Adrenal gland (tissue), 12 donors: ENCODE measurements around the gene AKNAD1. TPM values are rescaled to one million over a fixed set of nuclear protein-coding genes. Genes with fewer than 3 reads are reported as not detected.
A peak's percentile ranks its signal among the peaks of the same experiment; 100 is the strongest.

Experiments
- DNase-seq, 7 donors: peaks; one replicate each; pipeline ENCODE4 v3.0.0-alpha.2; 2019 to 2020
- H3K27ac ChIP-seq, 5 donors: fragments of 200-600 bp; sonication (generic) in 4 of 5; 1 replicate in 3 of 5; 2 replicates in 2 of 5; pipeline versions ENCODE4 v1.5.1 to v1.8.0; 2016 to 2020; ENCODE audit warnings: mild to moderate bottlenecking in 1 of 5
- H3K27me3 ChIP-seq: fragments of 200-600 bp; 2 replicates; pipeline ENCODE4 v1.8.0; 2021
- H3K36me3 ChIP-seq, 2 donors: fragments of 200-600 bp; replicated peaks in 1 of 2; 1 replicate in 1 of 2; 2 replicates in 1 of 2; pipeline versions ENCODE4 v1.5.1 to v1.8.0; 2018 to 2022
- H3K4me1 ChIP-seq, 2 donors: fragments of 200-600 bp; replicated peaks in 1 of 2; 1 replicate in 1 of 2; 2 replicates in 1 of 2; pipeline versions ENCODE4 v1.5.1 to v1.8.0; 2018 to 2021
- H3K4me3 ChIP-seq, 4 donors: fragments of 200-600 bp; sonication (generic) in 3 of 4; one replicate each; pipeline ENCODE4 v1.5.1; 2016 to 2018
- H3K9me3 ChIP-seq, 3 donors: fragments of 200-600 bp; sonication (generic) in 1 of 3; replicated peaks in 1 of 3; 1 replicate in 2 of 3; 2 replicates in 1 of 3; pipeline versions ENCODE4 v1.5.1 to v1.8.0; 2016 to 2021
- POLR2A ChIP-seq, 2 donors: fragments of 450-650 bp; IDR thresholded peaks; one replicate each; pipeline ENCODE4 v1.6.1; 2017; ENCODE audit warnings: antibody characterized with exemption in 2 of 2, mild to moderate bottlenecking in 2 of 2, moderate library complexity in 1 of 2
- WGBS, 4 donors: extraction: QIAGEN DNeasy Blood & Tissue Kit in 2 of 4; methylation state at CpG; one replicate each; pipeline versions ENCODE4 v1.1.5 to v1.1.7; 2013 to 2017; 5-methylcytosine and 5-hydroxymethylcytosine counted together
- intact Hi-C, 2 donors: fragments of 100-400 bp; cut with DNase I; formaldehyde crosslinking; loops; one replicate each; pipeline versions ENCODE4 v1.14.1 to v1.15.0; 2022 to 2023
- polyA plus RNA-seq, 3 donors: library from polyadenylated mRNA; stranded (reverse); fragments of 200-250 nt in 2 of 3; fragments of 350-450 nt in 1 of 3; fragmentation: Illumina TruSeq in 1 of 3; extraction: RNeasy Lipid Tissue Mini Kit (QIAGEN cat#74804) in 1 of 3; gene quantifications; one replicate each; pipeline ENCODE4 v1.2.3, GENCODE V29; 2013 to 2014
- total RNA-seq, 9 donors: library from RNA; depleted of rRNA in 4 of 9; stranded (reverse); fragments of >200 nt in 4 of 9; fragments of 120-200 nt in 1 of 9; fragmentation: NEBNext Ultra II Directional in 1 of 9; extraction: Animal tissue kit (Norgen Biotek cat#: 25700) in 1 of 9; gene quantifications; one replicate each; pipeline versions ENCODE4 v1.1.0 to v1.2.4, GENCODE V29; 2013 to 2023
- TF ChIP-seq, protein P1 (sequence below), 6 experiments: fragments of 450-650 bp in 4 of 6; fragments of 200-600 bp in 2 of 6; sonication (generic) in 1 of 6; IDR thresholded peaks; 1 replicate in 5 of 6; 2 replicates in 1 of 6; pipeline versions ENCODE4 v1.5.1 to v1.8.0; 2016 to 2021; ENCODE audit warnings: antibody characterized with exemption in 6 of 6, mild to moderate bottlenecking in 2 of 6, moderate library complexity in 1 of 6
- donor health status: healthy with polysubstance abuse.
- donor health status: Bipolar disorder and iron deficiency.
- donor health status: DM: yes; HTN: yes; CAD: no.
- donor health status: DM: no; HTN: no; CAD: no.
- donor health status: DM: no; HTN: no; CAD: no.
- donor health status: DM: yes; HTN: yes; CAD: no.

Gene AKNAD1
- total and polyA plus RNA-seq, 12 donors: 0.35 to 8.5 (median 1.4) TPM; not detected in 3

DNA sequence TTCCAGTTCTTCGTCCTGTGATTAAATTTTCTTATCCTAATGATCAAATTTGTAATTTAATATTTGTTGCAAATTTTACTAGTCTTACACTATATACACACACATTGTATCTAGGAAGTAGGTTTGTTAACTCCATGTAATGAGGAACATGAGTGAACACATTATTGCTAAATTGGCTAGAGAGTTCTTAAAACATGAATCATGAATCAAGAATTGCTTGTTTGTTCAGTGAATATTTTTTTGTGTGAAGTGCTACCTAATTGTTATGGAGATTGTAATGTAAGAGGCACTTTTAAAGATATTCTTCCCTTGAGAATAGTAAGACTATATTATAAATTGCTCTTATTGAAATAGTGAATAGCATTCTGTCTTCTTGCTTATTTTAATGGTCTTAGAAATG lies 24.5 kb upstream of the AKNAD1 start:
- DNase-seq: no peak
- intact Hi-C loops: no loop called here
- no peaks in the 10 kb centered on the region for H3K27me3 ChIP-seq
- peaks cover 0 to 5% of the 10 kb centered on the region in 2 donors for H3K4me1 ChIP-seq
- no peaks in the 10 kb centered on the region for H3K36me3 ChIP-seq
- WGBS, 4 donors: 89 to 94% (median 90%) methylated on average over 1 of the region's 1 CpG
- H3K4me3 ChIP-seq: no peak overlapping the region
- TF ChIP-seq, protein P1, sequence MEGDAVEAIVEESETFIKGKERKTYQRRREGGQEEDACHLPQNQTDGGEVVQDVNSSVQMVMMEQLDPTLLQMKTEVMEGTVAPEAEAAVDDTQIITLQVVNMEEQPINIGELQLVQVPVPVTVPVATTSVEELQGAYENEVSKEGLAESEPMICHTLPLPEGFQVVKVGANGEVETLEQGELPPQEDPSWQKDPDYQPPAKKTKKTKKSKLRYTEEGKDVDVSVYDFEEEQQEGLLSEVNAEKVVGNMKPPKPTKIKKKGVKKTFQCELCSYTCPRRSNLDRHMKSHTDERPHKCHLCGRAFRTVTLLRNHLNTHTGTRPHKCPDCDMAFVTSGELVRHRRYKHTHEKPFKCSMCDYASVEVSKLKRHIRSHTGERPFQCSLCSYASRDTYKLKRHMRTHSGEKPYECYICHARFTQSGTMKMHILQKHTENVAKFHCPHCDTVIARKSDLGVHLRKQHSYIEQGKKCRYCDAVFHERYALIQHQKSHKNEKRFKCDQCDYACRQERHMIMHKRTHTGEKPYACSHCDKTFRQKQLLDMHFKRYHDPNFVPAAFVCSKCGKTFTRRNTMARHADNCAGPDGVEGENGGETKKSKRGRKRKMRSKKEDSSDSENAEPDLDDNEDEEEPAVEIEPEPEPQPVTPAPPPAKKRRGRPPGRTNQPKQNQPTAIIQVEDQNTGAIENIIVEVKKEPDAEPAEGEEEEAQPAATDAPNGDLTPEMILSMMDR (IDR thresholded peaks at IDR 0.05): no peak
- no peak for TF ChIP-seq POLR2A (IDR thresholded peaks at IDR 0.05)
- H3K27ac ChIP-seq: no peak overlapping the region
- no peaks in the 10 kb centered on the region for H3K9me3 ChIP-seq

DNA sequence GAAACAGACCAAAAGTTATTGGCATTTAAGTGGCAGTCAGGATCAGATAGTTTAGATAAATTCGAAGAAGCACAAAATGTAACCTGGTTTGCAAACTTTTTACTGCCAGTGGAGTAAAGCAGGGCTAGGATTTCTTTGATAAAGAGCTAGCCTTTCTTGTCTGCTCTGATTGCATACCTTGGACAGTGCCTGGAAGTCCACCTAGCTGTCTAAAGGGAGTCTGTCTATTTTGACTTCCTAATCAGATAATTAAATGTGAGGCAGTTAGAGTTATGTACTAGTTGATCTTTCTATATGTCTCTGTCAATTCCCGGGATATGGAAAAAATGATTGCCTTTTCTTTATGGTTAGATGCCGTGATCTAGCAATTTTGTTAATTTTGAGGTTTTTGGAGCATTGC lies 24.0 kb upstream of the AKNAD1 start:
- DNase-seq: no peak
- intact Hi-C loops: no loop called here
- H3K4me1 ChIP-seq: peaks cover 0 to 10% of the 10 kb centered on the region in 2 donors
- WGBS, 4 donors: 74 to 84% (median 78%) methylated on average over 3 of the region's 3 CpGs
- H3K27ac ChIP-seq: no peak overlapping the region
- no peaks in the 10 kb centered on the region for H3K9me3 ChIP-seq
- no peak overlapping the region for H3K4me3 ChIP-seq
- TF ChIP-seq, protein P1 (IDR thresholded peaks at IDR 0.05): no peak
- no peak for TF ChIP-seq POLR2A (IDR thresholded peaks at IDR 0.05)
- no peaks in the 10 kb centered on the region for H3K27me3 ChIP-seq
- no peaks in the 10 kb centered on the region for H3K36me3 ChIP-seq

DNA sequence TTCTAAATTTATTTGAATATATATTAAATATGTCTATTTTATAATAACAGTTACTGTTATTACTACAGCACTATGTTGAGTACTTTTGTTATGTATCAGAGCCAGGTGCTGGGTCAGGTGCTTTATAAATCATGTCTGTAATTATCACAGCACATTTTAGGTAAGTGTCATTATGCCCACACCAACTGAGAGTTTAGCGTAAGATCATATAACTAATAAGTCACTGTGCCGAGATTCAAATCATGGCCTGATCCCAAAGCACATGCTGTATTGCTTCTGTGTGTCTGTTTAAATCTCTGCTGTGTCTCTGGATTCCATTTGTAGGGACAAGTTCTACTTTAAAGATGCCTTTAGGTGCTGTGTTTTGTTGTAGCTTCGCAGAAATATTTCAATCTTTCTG lies 21.8 kb upstream of the AKNAD1 start:
- H3K4me3 ChIP-seq: no peak overlapping the region

DNA sequence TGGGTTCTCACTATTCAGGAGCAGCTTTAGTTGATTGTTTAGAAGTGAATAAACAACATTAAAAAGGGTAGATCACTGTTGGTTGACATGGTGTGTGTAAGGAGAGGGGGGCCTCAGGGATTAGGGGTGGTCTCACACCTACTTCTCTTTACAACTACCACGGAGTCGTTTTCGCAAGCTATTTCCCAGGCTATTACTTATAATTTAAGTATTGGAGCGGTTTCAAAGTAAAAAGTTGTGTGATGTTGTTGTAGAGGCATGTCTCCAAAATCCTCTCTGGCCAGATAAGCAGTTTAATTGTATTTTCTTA lies 21.2 kb upstream of the AKNAD1 start:
- Histone ChIP-seq H3K36me3 (no peaks in the 10 kb centered on the region), H3K4me1 (peaks cover 0 to 11% of the 10 kb centered on the region in 2 donors), H3K27ac (no peak overlapping the region), H3K4me3 (peak overlapping the region in 1 of 4 donors; percentile 69), H3K9me3 (no peaks in the 10 kb centered on the region), H3K27me3 (no peaks in the 10 kb centered on the region)
- intact Hi-C loops: no loop called here
- DNase-seq: no peak
- no peak for TF ChIP-seq POLR2A (IDR thresholded peaks at IDR 0.05)
- TF ChIP-seq, protein P1 (IDR thresholded peaks at IDR 0.05): no peak
- 25 to 54% (median 37%) methylated on average over 4 of the region's 4 CpGs for WGBS, 4 donors

More for the DNA sequence above, 21.8 kb upstream of the AKNAD1 start:
- intact Hi-C loops: no loop called here
- Histone ChIP-seq H3K9me3 (no peaks in the 10 kb centered on the region), H3K36me3 (no peaks in the 10 kb centered on the region), H3K4me1 (peaks cover 0 to 11% of the 10 kb centered on the region in 2 donors), H3K27ac (no peak overlapping the region), H3K27me3 (no peaks in the 10 kb centered on the region)
- no peak for DNase-seq
- 50 to 62% (median 55%) methylated on average over 3 of the region's 3 CpGs for WGBS, 4 donors
- TF ChIP-seq POLR2A (IDR thresholded peaks at IDR 0.05): no peak
- TF ChIP-seq, protein P1 (IDR thresholded peaks at IDR 0.05): no peak
